DMS53 (cell line): ENCODE measurements around the gene RGS7.
"Not testable (repeated sequence)": the region's sequence is repeated elsewhere in the genome, so short reads cannot be mapped to it uniquely, and the experiment has no call there.

Experiments used
- DNase-seq: peaks from one replicate; lab custom pipeline; 2025; lab: John Stamatoyannopoulos, UW

Gene RGS7

DNA sequence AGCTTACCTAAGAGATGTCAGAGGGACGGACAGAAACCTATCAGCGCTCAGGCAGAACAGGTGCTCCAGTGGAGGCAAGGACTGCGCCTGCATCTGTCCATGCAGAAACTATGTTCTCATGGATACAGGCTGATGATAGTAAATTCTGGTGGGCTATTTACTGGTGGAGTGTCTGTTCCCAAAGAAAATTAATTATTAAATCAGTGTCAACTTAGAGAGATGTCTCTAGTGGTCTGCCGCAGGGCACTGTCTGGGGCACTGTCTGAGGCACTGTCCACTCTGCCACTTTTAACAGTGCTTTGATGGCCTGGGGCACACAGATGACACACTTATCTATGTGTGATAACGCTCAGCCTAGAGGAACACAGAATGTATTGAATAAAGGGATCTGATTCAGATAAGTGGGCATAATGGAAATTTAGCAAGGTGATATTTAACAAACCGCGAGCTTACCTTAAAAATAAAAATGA, 148.1 kb downstream of the RGS7 start:
- DNase-seq: peak; percentile 86

DNA sequence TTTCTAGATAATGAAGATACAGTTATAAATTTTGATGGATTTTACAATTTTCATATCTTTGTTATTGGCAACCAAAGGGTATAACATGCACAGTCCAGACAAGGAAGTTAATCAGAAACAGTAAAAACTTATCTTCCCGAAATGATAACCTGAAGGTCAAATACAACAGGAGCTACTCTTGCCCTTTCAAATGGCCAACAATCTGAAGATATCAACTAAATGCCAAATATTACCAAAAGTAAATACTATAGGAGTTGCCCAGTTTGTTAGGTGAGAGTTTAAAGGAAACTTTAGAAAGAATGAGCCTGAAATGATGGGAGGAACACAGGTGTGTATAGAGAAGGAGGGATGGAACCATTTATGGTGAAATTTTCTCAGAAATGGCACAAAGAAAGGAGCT, 153.2 kb downstream of the RGS7 start:
- DNase-seq: no peak

DNA sequence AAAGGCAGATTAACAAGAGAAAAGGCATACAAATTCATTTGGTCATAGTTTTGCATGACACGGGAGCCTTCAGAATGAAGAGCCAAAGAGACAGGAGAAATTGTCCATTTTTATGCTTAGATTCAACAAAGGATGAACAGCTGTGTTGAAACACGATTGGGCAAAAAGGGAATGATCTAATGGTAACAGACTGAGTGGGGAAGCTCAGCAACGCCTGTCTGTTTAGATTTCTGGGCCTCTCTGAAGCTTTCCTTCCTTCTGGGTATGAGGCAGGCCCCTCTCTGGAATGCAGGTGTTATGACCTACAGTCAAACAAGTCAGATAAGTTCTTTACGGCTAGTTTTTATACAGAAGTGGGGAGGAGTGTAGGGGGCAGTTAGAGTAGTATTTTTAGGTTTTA, 154.6 kb downstream of the RGS7 start:
- DNase-seq: peak; percentile 15

DNA sequence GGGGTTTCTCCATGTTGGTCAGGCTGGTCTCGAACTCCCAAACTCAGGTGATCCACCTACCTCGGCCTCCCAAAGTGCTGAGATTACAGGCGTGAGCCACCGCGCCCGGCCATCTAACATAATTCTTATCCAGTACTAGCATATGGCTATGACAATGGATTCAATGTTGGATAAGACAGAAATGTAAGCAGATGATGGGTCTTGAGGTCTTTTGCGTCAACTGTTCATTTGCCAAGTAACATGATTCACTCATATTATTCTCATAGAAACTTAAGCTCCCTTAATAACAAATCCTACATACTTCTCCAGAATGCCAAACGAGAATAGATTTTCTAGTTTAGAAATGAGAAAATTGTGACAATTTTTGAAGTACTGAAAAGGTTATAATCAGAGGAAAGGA, 170.3 kb downstream of the RGS7 start:
- DNase-seq: no peak

DNA sequence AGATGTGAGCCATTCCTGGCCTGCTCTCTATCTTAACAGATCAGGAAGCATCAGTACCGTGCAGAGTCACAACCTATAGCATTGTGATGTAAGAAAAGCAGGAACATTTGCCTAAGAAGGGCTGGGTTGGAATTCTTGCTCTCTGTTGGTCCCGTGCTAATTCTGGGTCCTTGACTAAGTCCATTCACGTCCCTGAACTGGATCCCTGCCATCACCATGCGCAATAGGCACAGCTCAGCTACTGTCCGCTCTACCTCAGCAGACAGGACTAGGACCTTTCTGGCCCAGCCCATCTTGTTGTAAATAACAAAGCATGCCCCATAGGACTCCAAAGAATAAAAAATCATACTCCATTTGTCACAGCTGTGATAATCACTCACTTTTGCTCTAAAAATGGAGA, 175.0 kb downstream of the RGS7 start:
- DNase-seq: no peak

DNA sequence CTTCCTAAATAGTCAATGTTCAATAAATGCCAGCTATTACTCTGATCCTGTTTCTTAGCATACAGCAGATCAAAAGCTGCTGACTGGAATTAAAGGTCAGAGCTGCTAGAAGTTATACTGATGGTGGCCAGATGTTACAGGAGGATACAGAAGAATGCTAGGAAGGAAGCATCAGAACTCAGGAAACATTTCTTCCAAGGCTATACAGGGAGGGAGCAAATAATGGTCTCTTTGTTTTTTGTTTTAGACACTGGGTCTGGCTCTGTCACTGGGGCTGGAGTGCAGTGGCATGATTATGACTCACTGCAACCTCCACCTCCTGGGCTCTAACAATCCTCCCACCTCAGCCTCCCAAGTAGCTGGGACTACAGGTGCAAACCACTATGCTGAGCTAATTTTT, 175.5 kb downstream of the RGS7 start:
- no peak for DNase-seq

DNA sequence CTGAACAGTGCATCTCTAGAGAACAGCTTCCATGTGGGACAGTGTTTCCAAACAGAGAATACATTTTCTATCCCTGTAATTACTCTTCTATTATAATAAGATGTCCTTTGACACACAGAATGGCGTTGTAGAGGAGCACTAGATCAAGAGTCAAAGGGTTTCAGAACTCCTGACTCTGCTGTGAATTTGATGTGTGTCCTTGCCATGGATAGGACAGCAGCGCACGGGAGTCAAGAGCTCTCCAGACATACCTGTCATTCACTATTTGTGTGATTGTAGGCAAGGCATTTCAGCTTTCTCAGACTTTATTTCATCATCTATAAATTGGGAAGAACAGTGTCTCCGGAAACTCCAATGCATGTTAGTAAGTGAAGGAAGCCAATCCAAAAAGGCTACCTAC, 176.4 kb downstream of the RGS7 start:
- DNase-seq: no peak

DNA sequence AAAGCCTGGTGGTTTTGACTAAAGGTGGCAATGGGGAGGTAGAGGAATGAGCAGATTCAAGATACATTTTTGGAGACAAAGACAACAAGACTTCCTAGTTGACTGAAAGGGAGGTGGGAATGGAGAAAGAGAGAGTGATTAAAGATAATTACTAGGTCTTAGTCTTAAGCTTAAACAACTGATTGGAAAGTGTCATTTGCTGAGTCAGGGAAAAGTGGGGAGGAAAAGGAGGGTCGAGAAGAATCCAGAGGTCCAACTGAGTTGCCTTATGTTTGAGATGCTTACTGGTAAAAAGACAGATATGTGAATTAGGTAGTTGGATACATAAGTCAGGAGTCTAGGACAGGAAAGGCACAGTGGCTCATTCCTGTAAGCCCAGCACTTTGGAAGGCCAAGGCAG, 179.3 kb downstream of the RGS7 start:
- no peak for DNase-seq

DNA sequence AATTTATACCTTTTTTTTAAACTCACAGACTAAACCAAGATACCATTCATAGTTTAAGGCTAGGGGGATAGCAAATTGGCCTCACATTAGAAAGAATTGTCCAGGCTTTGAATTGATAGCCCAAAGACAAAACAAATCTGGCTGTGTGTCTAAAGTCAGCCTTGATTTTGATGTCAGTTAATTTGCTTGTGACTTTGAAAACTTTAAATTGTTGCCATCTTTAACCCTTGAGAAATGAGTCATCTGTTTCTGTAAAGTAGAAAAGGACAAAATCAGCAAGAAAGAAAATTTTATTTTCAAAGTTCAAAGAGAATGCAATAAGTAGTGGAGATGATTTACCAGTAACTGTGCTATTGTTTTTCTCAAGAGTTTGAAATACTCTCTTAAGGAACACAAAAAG, 184.5 kb downstream of the RGS7 start:
- DNase-seq: no peak

DNA sequence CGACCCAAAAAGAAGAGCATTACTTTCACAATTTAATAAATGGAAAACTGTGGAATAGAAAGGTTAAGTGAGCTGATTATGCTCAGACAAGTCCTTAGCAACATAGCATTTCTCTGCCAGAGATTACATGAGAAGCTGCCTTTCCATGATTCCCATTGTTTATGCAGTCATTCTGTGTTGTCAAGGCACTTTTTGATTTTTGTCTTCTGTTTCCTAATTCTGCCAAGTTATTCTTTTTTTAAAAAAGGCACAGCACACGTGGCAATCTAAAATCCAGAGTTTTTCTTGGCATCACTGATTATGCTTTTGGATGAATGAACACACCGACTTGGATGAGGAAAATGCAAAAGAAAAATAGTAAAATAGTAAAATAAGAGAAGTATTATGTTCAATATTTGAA, 185.0 kb downstream of the RGS7 start:
- no peak for DNase-seq

DNA sequence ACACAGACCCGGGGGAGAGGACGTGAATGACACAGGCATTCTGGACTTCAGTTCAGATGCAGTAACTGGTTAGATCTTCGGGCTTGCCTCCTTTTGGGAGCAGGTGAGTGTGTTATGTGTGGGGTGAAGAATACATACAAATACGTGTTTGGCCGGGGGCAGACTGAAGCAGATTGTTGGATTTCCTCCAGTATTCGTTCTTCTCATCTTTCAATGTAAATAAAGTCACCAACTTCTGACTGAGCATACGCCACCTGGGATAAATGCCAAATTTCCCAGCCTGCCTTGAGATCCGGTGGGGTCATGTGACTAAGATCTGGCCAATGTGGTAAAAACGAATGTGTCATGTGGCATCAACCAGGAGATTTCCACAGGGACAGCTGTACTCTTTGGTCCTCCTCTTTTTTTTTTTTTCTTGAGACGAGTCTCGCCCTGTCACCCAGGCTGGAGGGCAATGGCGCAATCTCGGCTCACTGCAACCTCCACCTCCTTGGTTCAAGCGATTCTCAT, 189.8 kb downstream of the RGS7 start:
- DNase-seq: peak; percentile 89

DNA sequence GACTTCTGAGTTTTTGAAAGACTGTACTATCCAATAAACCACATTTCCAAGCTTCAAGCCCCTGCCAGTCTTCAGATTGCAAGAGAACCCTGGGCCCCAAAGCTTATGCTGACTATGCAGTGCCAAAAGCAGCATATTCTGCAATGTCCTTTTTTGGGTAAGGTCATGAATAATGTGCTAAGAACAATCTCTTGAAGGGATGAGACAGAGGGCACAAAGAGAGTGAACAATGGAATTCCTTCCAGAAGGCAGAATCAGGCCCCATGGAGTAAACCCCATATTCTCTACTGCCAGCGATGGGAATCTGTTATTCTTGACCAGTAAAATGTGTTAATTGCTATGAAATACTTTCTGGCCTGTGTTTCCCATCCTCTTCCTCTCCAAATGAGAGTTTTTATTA, 190.4 kb downstream of the RGS7 start:
- no peak for DNase-seq

DNA sequence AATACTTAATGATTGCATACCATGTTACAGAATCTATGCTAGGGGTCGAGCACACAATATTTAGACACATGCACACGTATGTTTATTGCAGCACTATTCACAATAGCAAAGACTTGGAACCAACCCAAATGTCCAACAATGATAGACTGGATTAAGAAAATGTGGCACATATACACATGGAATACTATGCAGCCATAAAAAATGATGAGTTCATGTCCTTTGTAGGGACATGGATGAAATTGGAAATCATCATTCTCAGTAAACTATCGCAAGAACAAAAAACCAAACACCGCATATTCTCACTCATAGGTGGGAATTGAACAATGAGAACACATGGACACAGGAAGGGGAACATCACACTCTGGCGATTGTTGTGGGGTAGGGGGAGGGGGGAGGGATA, 191.7 kb downstream of the RGS7 start:
- DNase-seq: not testable (repeated sequence)

DNA sequence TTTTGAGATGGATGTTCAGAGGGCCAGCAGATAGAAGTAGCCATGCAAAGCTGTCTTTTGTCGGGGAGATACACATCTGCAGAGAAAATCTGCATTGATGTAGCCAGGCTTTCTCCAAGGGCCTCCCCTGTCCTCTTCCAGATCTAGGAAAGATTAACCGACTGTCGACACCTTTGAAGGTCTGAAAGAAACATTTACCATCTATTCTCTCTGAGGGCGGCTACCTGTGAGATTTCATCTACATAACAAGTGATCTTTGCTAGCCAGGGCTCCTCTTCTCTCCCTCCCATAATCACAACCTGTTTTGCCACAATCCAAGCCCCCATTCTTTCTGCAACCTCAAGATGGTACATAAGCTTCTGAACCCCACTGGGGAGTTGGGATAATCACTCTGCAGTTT, 193.6 kb downstream of the RGS7 start:
- no peak for DNase-seq

DNA sequence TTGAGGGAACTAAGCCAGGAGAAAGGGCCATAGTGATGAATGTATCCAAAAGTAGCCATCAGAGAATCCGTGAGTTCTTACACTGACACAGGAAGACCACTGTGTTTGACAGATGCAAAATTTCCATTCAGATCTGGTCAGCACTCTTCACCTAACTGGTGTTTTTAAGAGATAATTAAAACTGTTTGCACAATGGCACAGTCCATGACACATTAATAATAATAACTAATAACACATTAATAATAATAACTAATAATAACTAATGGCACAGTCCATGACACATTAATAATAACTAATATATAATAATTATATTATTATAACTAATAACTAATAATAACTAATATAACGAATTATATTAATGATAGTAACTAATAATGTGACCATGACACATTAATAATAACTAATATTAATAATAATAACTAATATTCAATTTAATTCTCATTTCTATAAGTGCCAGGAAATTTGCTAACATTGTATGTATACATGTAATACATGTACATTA, 195.8 kb downstream of the RGS7 start:
- DNase-seq: no peak

DNA sequence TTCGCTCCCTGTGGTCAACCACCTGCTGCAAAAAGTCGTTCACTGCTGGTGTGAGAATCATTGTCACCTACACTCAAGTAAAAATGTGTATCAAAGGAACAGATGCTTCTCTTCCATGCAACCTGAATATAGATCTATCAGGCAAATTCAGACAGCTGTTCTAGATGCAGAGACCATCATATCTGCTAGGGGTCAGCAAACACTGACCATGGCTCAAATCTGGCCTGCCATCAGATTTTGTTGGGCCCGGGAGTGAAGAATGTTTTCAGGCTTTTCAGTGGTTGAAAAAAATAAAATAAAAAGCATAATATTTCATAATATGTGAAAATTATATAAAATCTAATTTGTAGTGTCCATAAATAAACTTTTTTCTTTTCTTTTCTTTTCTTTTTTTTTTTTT, 199.6 kb downstream of the RGS7 start:
- peak; percentile 48 for DNase-seq

DNA sequence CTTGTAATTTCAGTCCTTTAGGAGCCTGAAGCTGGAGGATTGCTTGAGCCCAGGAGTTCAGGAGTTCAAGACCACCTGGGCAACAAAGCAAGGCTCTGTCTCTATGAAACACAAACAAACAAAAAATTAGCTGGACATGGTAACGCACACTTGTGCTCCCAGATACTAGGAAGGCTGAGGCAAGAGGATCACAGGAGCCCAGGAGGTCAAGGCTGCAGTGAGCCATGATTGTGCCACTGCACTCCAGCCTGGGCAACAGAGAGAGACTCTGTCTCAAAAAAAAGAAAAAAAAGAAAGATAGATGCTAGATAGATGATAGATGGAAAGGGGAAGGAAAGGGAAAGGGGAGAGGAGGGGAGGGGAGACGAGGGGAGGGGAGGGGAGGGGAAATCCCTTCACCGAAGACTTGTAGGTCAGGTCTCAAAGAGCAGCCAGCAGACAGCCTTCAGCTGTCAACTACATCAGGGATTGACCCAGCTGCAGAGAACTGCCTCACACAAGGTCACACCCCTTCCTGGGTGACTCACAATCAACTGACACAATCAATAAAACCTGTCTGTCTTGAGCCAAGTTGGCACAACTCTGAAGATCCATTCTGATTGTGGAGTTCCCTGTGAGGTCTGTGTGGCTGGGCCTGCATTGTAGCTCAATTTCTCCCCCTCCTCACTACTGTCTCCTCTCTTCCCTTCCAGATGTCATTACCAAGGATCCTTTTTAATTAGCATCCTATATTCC, 200.6 kb downstream of the RGS7 start:
- DNase-seq: peak; percentile 90

DNA sequence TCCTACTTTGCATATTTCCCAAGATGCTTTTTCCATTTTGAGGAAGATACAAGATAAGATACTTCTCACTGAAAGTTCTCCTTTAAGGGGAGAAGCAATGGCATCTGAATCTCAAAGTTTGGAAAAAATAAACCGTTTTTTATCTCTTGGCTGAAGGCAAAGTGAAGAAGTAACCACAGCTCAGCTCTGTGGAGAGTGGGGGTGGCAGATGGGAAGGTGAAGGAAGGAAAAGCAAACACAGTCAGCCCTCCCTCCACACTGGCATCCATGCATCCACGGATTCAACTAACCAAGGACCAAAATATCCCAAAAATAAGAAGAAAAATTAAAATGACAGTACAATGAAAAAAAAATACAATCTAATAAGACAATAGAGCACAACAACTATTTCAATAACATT, 211.1 kb downstream of the RGS7 start:
- DNase-seq: no peak

DNA sequence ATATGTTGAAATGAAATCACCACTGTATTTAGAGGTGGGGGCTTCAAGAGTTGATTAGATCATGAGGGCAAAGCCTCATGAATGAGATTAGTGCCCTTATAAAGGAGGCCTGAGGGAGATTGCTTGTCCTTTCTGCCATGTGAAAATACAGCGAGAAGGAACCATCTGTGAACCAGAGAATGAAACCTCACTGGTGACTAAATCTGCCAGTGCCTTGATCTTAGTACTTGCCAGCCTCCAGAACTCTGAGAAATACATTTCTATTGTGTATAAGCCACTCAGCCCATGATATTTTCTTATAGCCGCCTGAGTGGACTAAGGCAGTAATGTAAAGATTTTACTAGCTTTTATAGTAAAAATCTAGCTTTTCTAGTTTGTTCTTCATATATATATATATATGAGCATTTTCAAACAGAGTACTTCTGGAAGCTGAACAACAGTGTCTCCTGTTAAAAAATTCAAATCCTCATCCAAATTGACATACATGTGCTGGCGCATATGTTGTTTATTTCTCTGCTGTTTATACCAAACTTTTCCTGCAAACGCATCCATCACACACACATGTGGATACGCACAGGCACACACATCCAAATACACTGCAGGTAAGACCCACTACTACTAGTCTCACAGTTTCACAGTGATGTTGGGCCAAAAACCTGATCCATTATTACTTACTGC, 213.1 kb downstream of the RGS7 start:
- no peak for DNase-seq

DNA sequence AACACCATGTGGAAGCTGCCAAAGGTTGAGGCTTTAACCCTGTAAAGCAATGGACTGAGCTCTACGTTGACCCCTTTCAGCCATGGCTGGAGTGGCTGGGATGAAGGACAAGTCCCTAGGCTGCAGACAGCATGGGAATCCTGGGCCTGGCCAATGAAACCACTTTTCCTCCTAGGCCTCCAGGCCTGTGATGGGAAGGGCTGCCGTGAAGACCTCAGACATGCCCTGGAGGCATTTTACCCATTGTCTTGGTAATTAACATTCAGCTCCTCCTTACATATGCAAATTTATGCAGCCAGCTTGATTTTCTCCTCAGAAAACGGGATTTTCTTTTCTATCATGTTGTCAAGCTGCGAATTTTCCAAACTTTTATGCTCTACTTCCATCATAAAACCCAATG, 214.5 kb downstream of the RGS7 start:
- no peak for DNase-seq

DNA sequence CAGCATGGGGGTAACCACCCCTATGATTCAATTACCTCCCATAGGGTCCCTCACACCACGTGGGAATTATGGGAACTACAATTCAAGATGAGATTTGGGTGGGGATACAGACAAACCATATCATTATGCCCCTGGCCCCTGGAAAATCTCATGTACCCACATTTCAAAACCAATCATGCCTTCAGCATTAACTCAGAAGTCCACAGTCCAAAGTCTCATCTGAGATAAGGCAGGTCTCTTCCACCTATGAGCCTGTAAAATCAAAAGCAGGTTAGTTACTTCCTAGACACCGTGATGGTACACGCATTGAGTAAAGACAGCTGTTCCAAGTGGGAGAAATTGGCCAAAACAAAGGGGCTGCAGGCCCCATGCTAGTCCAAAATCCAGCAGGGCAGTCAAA, 215.4 kb downstream of the RGS7 start:
- DNase-seq: not testable (repeated sequence)

DNA sequence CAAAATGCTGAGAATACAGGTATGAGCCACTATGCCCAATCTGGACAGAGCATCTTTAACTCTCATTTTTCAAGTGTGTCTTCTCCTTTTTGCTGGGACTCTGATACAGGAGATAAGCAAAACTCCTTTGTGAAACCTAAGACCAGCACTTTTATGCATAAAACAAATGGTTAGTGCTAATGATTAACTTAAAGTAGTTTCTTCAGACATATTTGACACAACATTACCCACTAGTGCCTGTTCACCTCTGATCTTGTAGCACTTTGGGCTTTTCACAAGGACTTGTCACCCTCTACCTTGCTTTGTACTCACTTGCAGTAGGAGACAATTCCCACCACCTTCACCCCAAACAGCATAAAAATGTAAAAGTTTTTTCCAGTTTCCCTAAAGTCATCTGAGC, 216.3 kb downstream of the RGS7 start:
- peak; percentile 13 for DNase-seq

DNA sequence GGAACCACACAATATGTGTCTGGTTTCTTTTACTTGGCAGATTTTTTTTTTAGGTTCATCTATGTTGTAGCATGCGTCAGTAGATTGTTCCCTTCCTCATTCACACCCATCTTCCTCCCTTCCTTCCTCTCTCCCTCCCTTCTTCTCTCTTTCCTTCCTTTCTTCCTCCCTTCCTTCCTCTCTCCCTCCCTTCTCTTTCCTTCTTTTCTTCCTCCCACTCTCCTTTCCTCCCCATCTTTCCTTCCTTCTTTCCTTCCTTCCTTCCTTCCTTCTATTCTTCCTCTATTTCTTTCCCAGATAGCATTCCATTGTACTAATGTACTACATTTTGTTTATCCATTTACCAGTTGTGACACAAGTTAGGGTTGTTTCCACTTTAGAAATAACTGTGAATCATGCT, 218.0 kb downstream of the RGS7 start:
- no peak for DNase-seq
